Measurements from ENCODE around the gene ANGPT4. TPM values are rescaled to one million over a fixed set of nuclear protein-coding genes. Genes with fewer than 3 reads are reported as not detected.

ANGPT4 gene
- total RNA-seq, 1 donor = not detected

DNA sequence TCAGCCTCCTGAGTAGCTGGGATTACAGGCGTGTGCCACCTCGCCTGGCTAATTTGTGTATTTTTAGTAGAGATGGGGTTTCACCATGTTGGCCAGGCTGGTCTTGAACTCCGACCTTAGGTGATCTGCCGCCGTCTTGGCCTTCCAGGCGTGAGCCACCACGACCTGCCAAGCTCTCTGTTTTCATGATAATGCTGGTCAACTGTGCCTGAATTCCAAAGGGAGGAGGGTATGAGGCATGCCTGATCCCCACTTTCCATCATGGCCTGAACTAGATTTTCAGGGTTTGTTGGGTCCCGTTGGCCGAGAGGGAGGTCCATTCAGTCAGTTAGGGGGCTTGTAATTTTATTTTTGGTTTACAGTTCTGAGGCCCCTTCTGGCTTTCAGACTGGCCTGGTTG lies 28.0 kb upstream of the ANGPT4 start:
- H3K4me3 ChIP-seq (ENCODE audit: low read depth, low read length) = no peak overlapping the region
- TF ChIP-seq, protein P1, sequence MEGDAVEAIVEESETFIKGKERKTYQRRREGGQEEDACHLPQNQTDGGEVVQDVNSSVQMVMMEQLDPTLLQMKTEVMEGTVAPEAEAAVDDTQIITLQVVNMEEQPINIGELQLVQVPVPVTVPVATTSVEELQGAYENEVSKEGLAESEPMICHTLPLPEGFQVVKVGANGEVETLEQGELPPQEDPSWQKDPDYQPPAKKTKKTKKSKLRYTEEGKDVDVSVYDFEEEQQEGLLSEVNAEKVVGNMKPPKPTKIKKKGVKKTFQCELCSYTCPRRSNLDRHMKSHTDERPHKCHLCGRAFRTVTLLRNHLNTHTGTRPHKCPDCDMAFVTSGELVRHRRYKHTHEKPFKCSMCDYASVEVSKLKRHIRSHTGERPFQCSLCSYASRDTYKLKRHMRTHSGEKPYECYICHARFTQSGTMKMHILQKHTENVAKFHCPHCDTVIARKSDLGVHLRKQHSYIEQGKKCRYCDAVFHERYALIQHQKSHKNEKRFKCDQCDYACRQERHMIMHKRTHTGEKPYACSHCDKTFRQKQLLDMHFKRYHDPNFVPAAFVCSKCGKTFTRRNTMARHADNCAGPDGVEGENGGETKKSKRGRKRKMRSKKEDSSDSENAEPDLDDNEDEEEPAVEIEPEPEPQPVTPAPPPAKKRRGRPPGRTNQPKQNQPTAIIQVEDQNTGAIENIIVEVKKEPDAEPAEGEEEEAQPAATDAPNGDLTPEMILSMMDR (IDR thresholded peaks at IDR 0.05; ENCODE audit: insufficient read depth, low read length) = no peak
- no peak for DNase-seq (ENCODE audit: low read depth)

DNA sequence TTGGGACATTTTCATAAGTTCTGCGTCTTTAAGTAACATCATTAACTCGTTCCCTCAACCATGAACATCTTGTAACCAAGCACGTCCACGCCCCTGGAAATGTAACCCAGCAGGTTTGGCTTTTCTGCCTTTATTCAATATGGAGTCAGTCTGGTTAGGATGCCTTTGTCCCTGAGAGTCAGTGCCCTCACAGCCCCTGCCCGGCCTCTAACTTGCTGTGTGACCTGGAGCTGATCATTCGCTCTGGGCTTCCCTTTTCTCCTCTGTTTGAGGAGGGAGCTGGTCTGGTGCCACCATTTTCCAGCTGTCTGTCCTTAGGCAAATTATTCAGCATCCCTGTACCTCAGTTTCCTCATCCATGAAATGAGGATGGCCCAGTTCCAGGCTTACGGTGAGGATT lies 26.5 kb upstream of the ANGPT4 start:
- no peak overlapping the region for H3K4me3 ChIP-seq (ENCODE audit: low read depth, low read length)
- TF ChIP-seq, protein P1 (IDR thresholded peaks at IDR 0.05; ENCODE audit: insufficient read depth, low read length) = no peak
- DNase-seq (ENCODE audit: low read depth) = no peak

DNA sequence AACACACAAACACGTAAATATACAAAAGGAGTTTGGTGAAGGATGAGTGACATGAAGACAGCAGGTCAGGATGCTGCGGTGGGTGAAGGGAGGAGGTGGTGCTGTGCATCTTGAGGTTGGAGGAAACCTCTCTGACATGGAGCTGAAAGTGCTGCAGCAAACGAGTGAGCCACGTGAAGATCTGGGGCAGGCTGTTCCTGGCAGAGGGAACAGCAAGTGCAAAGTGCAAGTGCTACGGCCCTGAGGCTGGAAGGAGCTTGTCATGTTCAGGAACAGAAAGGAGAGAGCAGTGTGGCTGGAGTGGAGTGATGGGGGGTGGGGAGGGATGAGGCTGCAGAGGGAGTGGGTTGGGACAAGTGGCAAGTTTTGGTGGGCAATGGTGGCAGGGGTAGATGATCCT lies 24.8 kb upstream of the ANGPT4 start:
- TF ChIP-seq, protein P1 (IDR thresholded peaks at IDR 0.05; ENCODE audit: insufficient read depth, low read length) = no peak

DNA sequence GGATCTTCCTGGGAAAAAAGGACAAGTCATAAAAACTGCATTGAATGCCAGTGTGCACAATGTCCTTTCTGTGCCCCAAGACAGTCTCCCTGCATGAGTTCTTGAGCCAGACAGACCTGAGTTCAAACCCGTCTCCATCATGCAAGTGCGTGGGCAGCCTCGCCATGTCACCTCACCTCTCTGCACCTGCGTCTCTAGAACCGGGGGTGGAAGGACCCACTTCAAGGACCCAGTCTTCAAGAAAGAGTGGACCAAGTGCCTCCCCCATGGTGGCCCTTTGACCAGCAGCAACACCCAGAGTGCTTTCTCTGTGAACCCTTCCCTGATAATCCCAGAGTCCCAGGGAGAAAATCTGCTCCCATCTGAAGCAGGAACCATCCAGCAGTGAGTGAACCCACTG lies 23.5 kb upstream of the ANGPT4 start:
- TF ChIP-seq, protein P1 (IDR thresholded peaks at IDR 0.05; ENCODE audit: insufficient read depth, low read length) = no peak
- no peak overlapping the region for H3K4me3 ChIP-seq (ENCODE audit: low read depth, low read length)
- DNase-seq (ENCODE audit: low read depth) = no peak

More for the DNA sequence above, 24.8 kb upstream of the ANGPT4 start:
- H3K4me3 ChIP-seq (ENCODE audit: low read depth, low read length) = no peak overlapping the region
- no peak for DNase-seq (ENCODE audit: low read depth)

DNA sequence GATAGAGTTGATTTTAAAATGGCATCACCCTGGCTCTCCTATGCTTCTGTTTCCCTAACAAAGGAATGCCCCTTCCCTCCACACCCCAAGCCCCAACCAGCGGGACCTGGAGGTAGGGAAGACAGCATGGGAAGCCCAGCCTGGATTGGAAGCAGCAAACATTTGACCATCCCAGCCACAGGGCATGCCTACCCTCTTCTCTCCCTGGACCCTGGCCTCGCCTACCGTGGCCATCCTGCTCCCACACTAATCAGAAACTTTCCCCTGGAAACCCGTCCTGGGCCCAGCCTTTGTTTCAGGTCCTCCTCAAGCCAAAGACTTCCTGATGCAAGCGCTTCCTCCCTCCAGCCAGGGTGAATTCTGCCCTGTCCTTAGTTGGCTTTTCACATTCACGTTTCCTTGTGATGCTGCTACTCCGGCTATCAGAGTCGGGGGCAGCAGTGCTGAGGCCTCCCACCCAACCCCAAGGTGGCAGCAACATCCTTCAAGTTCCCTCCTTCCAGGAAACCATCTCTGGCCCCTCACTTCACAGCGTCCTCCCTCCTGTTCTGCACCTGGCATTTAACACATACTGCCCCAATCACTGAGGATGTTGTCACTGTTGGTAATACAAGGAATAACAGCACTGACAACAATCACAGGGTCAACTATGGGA lies 18.2 kb upstream of the ANGPT4 start:
- TF ChIP-seq, protein P1 (IDR thresholded peaks at IDR 0.05; ENCODE audit: insufficient read depth, low read length) = no peak
- DNase-seq (ENCODE audit: low read depth) = no peak
- H3K4me3 ChIP-seq (ENCODE audit: low read depth, low read length) = no peak overlapping the region

DNA sequence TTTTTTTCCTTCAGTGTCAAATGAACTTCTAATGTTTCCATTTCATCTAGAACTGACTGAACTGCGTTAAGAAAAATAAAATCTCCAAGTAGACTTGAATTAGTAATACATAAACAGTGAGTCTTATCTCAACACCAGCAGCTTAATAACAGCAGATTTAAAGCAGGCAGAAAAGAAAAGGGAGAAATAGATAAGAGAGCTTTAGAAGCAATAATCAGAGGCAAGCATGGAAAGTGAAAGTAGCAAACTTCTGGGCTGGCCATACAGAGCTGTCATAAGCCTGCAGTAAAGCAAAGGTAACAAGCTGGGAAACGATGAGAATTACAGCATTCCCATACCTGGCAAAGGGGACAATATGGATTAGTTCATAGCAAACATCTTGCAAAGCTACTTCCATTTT lies 16.9 kb upstream of the ANGPT4 start:
- TF ChIP-seq, protein P1 (IDR thresholded peaks at IDR 0.05; ENCODE audit: insufficient read depth, low read length) = no peak
- no peak overlapping the region for H3K4me3 ChIP-seq (ENCODE audit: low read depth, low read length)
- DNase-seq (ENCODE audit: low read depth) = no peak

DNA sequence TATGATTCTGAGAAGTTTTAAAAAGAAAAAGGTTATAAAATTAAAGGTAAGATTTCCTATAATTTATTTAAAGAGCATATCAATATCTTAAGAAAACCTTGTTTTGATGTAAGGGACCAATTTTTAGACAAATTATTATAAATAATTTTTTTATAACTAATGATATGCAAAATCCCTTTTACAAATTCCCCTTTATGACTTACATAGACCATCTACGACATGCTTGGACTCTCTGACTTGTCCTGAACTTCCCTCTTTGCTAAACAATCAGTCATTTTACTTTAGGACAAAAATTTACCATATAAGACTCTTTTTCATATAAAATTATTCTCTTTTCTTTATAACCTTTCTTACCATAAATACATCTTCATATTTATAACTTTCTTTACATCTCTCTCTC lies 15.3 kb upstream of the ANGPT4 start:
- DNase-seq (ENCODE audit: low read depth) = no peak
- no peak overlapping the region for H3K4me3 ChIP-seq (ENCODE audit: low read depth, low read length)
- TF ChIP-seq, protein P1 (IDR thresholded peaks at IDR 0.05; ENCODE audit: insufficient read depth, low read length) = no peak
